Kidney (tissue), 14 donors: Measurements from ENCODE around the gene VEZT. TPM values are rescaled to one million over a fixed set of nuclear protein-coding genes. Genes with fewer than 3 reads are reported as not detected.
A peak's percentile ranks its signal among the peaks of the same experiment; 100 is the strongest.

Source experiments
- DNase-seq, 5 donors: peaks; one replicate each; pipeline ENCODE4 v3.0.0-alpha.2; 2013 to 2020
- FAIRE-seq: peaks from 2 replicates; lab custom pipeline; 2012; peaks lifted over from hg19 to GRCh38; lab: Jason Lieb, UNC
- H3K27ac ChIP-seq, 2 donors: one replicate each; pipeline ENCODE4 v1.7.0; 2013; ENCODE audit warnings: low read depth in 2 of 2, low read length in 2 of 2, inconsistent platforms in 1 of 2
- H3K27me3 ChIP-seq: one replicate; pipeline ENCODE4 v1.7.1; 2013; ENCODE audit warnings: low read length, inconsistent platforms; ENCODE audit not compliant: control insufficient read depth, insufficient read depth
- H3K36me3 ChIP-seq, 3 donors: one replicate each; pipeline versions ENCODE4 v1.7.0 to v1.7.1; 2013; ENCODE audit warnings: low read length in 3 of 3, control low read depth in 1 of 3, inconsistent platforms in 1 of 3; ENCODE audit not compliant: insufficient read depth in 3 of 3, control insufficient read depth in 2 of 3
- H3K4me1 ChIP-seq, 3 donors: one replicate each; pipeline versions ENCODE4 v1.7.0 to v1.7.1; 2013; ENCODE audit warnings: low read length in 3 of 3, inconsistent platforms in 1 of 3, low read depth in 1 of 3; ENCODE audit not compliant: control insufficient read depth in 2 of 3, insufficient read depth in 2 of 3
- H3K4me3 ChIP-seq, 3 donors: one replicate each; pipeline versions ENCODE4 v1.7.0 to v1.8.1; 2013; ENCODE audit warnings: low read length in 3 of 3, control low read depth in 1 of 3, inconsistent platforms in 1 of 3
- H3K9ac ChIP-seq, 3 donors: one replicate each; pipeline versions ENCODE4 v1.7.0 to v1.7.1; 2013; ENCODE audit warnings: low read length in 3 of 3, control low read depth in 1 of 3, inconsistent platforms in 1 of 3
- H3K9me3 ChIP-seq, 3 donors: one replicate each; pipeline versions ENCODE4 v1.7.0 to v1.7.1; 2013; ENCODE audit warnings: low read length in 3 of 3, control low read depth in 1 of 3, inconsistent platforms in 1 of 3; ENCODE audit not compliant: control insufficient read depth in 2 of 3, insufficient read depth in 1 of 3
- CTCF ChIP-seq: IDR thresholded peaks from 3 replicates; pipeline ENCODE4 v1.5.1; 2012; ENCODE audit warnings: mild to moderate bottlenecking, moderate library complexity, borderline replicate concordance; ENCODE audit not compliant: insufficient read depth; ENCODE audit errors: extremely low read depth
- intact Hi-C: fragments of 100-400 bp; cut with DNase I; formaldehyde crosslinking; loops from one replicate; pipeline ENCODE4 v1.11.1; 2022
- polyA plus RNA-seq: library from polyadenylated mRNA; stranded (reverse); fragments of 350-450 nt; fragmentation: Illumina TruSeq; extraction: RNeasy Lipid Tissue Mini Kit (QIAGEN cat#74804); gene quantifications from one replicate; pipeline ENCODE4 v1.2.3, GENCODE V29; 2014; ENCODE audit warnings: low read depth, low replicate concordance; ENCODE audit not compliant: insufficient read depth
- total RNA-seq: library from RNA; stranded (reverse); fragmentation: NEBNext Ultra II Directional; extraction: Animal tissue kit (Norgen Biotek cat#: 25700); gene quantifications from one replicate; pipeline ENCODE4 v1.2.1, GENCODE V29; 2021
- donor health status: control.
- donor health status: control.
- donor health status: control.
- donor health status: control.
- donor health status: control.
- donor health status: DM: yes; HTN: yes; CAD: no.
- donor health status: Normal renal cell carcinoma (clear cell type).

The VEZT gene
- total and polyA plus RNA-seq, 2 donors from 2014 or later: 24.8 to 69.0 TPM

- TF ChIP-seq CTCF: no peak
- peak in 3 of 5 donors; percentile 65 to 80 (median 68) for DNase-seq
- peak overlapping the region; percentile 91 to 99 for H3K27ac ChIP-seq
- no peaks in the 10 kb centered on the region for H3K9me3 ChIP-seq
- FAIRE-seq: no peak
- H3K36me3 ChIP-seq: no peaks in the 10 kb centered on the region
- intact Hi-C loops: no loop called here
- peaks cover 0 to 11% (median 4%) of the 10 kb centered on the region in 3 donors for H3K4me1 ChIP-seq
- no peaks in the 10 kb centered on the region for H3K27me3 ChIP-seq
- peak overlapping the region; percentile 82 to 97 (median 94) for H3K4me3 ChIP-seq
- H3K9ac ChIP-seq: peak overlapping the region; percentile 69 to 97 (median 79)
Observed at GRCh38 chr12:95216711-95217376, 763 bp upstream of the VEZT start.

GRCh38 chr12:95218150-95219133 lies 835 bp downstream of the VEZT start:
- H3K4me3 ChIP-seq: peak overlapping the region; percentile 92 to 99 (median 94)
- H3K36me3 ChIP-seq: no peaks in the 10 kb centered on the region
- no peak for TF ChIP-seq CTCF
- intact Hi-C loops: no loop called here
- peak overlapping the region; percentile 91 to 99 for H3K27ac ChIP-seq
- DNase-seq (peak in 3 of 5 donors; percentile 41 to 76 (median 59)), FAIRE-seq (no peak)
- H3K9me3 ChIP-seq: no peaks in the 10 kb centered on the region
- no peaks in the 10 kb centered on the region for H3K27me3 ChIP-seq
- peak overlapping the region; percentile 89 to 98 (median 90) for H3K9ac ChIP-seq
- H3K4me1 ChIP-seq: peaks cover 0 to 11% (median 4%) of the 10 kb centered on the region in 3 donors

GRCh38 chr12:95220190-95220589 lies 2.6 kb downstream of the VEZT start:
- intact Hi-C loops: no loop called here
- H3K27ac ChIP-seq: no peak overlapping the region
- no peaks in the 10 kb centered on the region for H3K27me3 ChIP-seq
- no peak for DNase-seq
- H3K4me3 ChIP-seq: no peak overlapping the region
- H3K4me1 ChIP-seq: peaks cover 0 to 10% (median 10%) of the 10 kb centered on the region in 3 donors
- H3K36me3 ChIP-seq: peaks cover 0 to 2% (median 0%) of the 10 kb centered on the region in 3 donors
- no peak overlapping the region for H3K9ac ChIP-seq
- FAIRE-seq: no peak
- TF ChIP-seq CTCF: no peak
- no peaks in the 10 kb centered on the region for H3K9me3 ChIP-seq
